GM18499 (cell line): Measurements from ENCODE around the gene RAPH1.

ENCODE experiments used
- ATAC-seq: cut with Tn5 transposase; IDR thresholded peaks from one replicate; pipeline ENCODE4 v1.9.1; 2021; ENCODE audit warnings: moderate number of reproducible peaks; ENCODE audit not compliant: insufficient read depth, unreplicated experiment

The RAPH1 gene

DNA sequence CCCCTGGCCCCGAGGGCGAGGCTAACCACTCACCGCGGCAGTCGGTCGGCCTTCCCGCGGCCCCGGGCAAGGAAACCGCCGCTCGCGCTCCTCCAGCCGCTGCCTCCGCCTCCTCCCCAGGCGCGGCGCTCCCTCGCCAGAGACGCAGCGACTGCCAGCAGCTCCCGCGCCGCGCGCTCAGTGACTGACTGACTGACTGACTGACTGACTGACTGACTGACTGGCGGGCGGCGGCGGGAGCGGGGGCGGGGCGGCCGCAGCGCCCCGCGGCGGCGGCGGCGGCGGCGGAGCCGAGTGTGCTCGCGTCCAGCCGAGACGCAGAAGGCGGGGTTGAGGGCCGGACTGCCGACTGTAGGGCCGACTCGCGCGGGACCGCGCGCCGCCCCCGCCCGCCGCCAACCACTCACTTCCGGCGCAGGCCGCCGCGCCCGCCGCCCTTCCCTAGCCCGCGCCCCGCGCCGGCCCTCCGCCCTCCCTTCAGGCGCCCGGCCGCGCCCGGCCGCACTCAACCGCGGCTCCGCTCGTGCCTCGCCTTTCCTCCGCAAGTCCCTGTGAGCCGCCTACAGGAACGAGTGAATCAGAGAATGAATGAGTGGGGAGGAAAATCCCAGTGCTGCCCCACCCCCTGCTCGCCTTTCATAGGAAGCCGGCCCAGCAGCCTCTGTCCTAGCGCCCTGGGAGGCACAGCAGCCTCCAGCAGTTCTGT is at the start of gene RAPH1:
TSS of gene RAPH1 (minus strand) at position 224 of the 706 bp plus-strand sequence. CDS start 39,948 bp downstream, outside the sequence.
- ATAC-seq = no peak

DNA sequence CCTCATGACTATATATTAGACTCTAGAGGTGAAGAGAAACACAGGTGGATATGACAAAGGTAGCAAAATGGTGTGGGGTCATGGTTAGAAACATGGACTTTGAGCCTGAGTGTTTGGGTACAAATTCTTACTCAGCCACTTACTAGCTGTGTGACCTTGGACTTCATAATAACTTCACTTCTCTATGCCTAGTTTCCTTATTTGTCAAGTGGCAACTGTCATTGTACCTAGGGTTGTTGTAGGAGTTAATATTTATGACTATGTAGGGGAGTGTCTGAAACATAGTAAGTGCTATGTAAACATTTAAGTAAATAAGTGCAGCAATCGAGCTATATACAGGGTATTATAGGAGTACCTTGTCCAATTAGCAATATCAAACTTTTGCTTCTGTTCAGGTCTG is 49.7 kb upstream of the RAPH1 start:
- ATAC-seq = no peak

DNA sequence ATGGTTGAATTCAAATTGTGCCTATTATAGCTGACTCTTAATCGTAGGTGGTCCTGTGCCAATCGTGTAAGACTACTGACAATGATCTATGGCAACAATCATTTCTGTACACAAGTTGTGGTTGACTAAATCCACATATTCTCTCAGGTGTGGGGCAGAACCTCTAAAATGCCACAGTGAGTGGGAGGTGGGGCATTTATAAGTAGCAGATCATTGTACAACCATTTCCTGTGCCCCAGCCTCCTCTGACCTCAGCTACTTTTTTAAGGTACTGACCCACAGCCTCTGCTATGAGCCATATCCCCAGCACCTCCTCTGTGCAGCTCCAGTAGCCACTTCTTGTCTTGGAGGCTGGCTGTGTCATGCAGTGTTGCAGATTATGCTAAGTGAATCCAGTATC is 48.6 kb upstream of the RAPH1 start:
- no peak for ATAC-seq

DNA sequence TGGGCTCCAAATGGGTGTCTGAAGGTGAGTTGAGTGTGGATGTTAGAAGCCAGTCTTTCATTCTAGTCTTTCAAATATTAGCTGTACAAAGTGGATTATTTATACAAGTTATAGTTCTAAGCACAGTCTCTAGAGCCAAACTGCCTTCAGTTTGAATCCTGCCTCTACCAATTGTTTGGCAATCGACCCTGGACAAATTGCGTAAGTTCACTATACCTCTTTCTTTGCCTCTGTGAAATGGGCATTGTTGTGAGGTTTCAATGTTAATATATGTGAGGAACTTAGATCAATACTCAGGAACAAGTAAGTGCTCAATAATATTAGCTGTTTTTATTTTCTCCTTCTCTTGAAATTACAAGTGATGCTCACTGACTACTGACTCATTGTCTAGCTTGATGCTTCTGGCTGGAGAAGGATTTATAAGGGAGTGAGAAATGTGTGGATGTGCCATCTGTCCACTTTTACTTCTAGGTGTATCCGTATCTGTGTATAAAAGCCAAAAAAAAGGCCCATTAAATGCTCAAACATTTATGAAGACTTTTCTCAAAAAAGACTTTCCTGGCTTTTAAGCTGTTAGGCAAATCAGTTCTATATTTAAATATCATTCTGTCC is 48.1 kb upstream of the RAPH1 start:
- ATAC-seq = no peak

- ATAC-seq = no peak
Measured at GRCh38 chr2:203582468-203582867, 47.4 kb upstream of the RAPH1 start.

- ATAC-seq = no peak
Measured at GRCh38 chr2:203580844-203581243, 45.7 kb upstream of the RAPH1 start.

- no peak for ATAC-seq
Measured at GRCh38 chr2:203579730-203580129, 44.6 kb upstream of the RAPH1 start.

- ATAC-seq = peak; percentile 88
Measured at GRCh38 chr2:203578759-203579643, 43.9 kb upstream of the RAPH1 start.

DNA sequence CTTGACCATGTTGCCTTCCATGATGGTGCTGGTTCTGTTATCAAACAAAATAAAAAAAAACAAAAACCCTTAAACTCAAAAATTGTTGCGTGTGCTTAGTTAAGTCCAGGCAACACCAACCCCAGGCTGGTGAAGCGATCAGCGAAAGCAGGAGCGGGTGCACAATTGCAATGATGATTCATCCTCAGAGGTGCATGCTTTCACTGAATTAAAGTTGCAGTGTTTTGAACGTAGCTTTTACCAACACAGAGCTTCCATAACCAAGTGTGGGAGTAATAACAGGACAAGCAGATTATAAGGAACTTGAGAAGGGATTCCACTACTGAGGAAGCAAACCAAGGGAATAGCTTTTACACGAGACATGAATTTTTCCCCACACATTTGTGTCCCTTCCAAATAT is 39.7 kb upstream of the RAPH1 start:
- ATAC-seq = no peak

GRCh38 chr2:203572316-203572715 is 37.2 kb upstream of the RAPH1 start:
- no peak for ATAC-seq

DNA sequence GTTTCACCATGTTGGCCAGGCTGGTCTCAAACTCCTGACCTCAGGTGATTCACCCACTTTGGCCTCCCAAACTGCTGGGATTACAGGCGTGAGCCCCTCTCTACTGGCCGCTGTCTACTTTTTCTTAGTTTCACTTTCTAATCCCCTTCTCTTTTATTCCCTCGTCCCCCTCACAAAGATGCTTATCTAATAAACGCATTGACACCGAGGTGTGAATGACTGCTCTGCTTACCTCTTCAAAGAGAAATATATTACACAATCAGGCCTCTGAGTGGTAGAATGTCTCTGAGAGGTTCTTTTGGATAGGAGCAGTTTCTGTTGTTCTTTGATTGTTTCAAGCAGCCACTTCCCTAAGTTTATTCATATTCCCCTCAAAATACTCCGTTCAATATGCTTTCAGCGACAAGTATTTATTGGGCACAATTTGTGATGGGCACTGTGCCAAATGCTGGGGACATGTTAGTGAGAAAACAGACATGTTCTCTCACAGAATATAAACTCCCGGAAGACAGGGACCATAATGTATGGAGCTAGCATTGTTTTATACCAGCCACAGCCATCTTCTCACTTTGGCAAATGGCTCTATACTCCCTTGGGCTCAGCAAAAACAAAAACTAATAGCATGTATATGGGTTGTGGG is 34.7 kb upstream of the RAPH1 start:
- ATAC-seq = no peak

- no peak for ATAC-seq
Measured at GRCh38 chr2:203567691-203568090, 32.6 kb upstream of the RAPH1 start.

GRCh38 chr2:203566161-203566560 is 31.1 kb upstream of the RAPH1 start:
- no peak for ATAC-seq

DNA sequence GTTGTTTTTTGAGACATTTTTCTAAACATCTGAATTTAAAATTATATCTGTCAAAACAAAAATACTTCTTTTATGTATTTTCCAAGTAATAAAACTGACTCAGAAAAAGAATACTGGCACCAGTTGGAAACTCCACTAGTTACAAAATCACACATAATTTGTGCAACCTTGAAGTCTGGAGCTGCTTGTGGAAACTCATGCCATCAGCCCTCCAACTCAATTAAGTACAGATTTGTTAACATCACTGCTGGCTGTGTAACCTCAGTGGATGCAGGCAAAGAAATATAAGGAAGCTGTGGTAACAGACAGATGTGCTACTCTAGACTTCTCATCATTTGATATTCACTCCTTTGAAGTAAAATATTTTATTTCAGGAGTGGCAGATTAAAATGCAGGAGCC is 30.0 kb upstream of the RAPH1 start:
- no peak for ATAC-seq

GRCh38 chr2:203562268-203562667 is 27.2 kb upstream of the RAPH1 start:
- no peak for ATAC-seq

DNA sequence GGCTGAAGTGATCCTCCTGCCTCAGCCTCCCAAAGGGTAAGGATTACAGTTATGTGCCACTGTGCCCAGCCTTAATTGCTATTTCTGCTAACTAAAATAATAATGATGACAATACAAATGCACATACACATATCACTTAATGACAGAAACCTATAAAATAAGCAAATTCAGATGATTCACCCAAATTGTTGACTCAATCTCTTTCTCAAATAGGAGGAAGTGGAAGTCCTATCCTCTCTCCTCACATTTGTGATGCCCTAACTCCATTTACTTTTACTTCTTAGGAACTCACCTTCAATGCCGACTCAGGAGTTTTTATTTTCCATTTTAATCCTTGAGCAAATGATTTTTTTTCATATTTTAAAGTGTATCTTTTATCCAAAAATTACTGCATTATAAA is 24.5 kb upstream of the RAPH1 start:
- no peak for ATAC-seq

GRCh38 chr2:203553784-203554183 is 18.7 kb upstream of the RAPH1 start:
- no peak for ATAC-seq

DNA sequence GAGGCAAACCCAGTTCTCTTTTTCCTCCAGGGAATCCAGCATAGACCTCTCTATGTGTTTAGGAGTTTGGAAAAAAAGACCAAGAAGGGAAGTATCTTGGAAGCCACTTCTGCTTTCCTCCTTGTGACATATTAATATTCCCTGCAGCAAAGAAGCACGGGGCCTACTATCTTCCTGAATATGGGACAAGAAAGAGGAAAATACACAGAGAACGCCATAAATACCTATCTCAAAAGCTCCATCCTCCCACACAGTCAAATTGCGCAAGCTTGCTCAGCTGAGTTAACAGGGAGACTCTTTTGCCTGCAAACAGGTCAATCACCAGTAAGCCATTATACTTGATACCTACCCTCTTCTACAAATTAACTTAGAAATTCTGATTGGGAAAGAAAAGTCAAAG is 16.7 kb upstream of the RAPH1 start:
- no peak for ATAC-seq

- ATAC-seq = no peak
Measured at GRCh38 chr2:203550266-203550665, 15.2 kb upstream of the RAPH1 start.

DNA sequence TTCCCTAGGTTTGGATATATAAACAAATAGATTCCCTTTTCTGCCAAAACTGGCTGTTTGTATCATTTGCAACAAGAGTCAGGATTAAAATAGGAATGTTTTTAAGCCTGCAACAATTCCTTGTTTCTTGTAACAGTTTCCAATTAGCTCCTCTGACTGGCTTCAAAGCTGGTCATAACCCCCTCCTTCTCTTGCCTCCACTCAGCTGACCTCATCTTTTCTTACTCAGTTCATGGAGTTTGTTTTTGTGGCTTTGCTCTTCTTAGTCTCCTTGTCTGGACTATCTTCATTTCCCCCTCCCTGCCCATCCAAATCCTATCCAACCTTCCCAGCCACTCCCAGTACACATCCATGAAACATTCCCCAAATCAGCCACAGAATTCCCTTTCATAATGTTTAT is 14.3 kb upstream of the RAPH1 start:
- no peak for ATAC-seq

- ATAC-seq = no peak
Measured at GRCh38 chr2:203548887-203549286, 13.8 kb upstream of the RAPH1 start.
